Naive thymus-derived CD4-positive, alpha-beta T cell (primary cell): Measurements from ENCODE around the gene TVP23A. TPM values are rescaled to one million over a fixed set of nuclear protein-coding genes. Genes with fewer than 3 reads are reported as not detected.

Experiments
- ATAC-seq: fragments of 150-1000 bp; cut with Tn5 transposase; 2 replicates; pipeline ENCODE4 v1.10.0; 2021; ENCODE audit warnings: mild to moderate bottlenecking, moderate library complexity
- CTCF ChIA-PET: fragments of 350-600 bp; sonication (Branson Sonifier 250); formaldehyde crosslinking; loops from one replicate; lab custom pipeline; 2021; ENCODE audit warnings: antibody characterized with exemption; lab: Charles Lee
- POLR2A ChIA-PET: fragments of 350-600 bp; sonication (Branson Sonifier 250); formaldehyde crosslinking; loops from one replicate; lab custom pipeline; 2021; ENCODE audit warnings: antibody characterized with exemption, inconsistent platforms; lab: Charles Lee
- DNase-seq, 9 donors: peaks; one replicate each; pipeline versions ENCODE4 v3.0.0 to v3.0.0-alpha.2; 2020 to 2022; ENCODE audit warnings: mixed read lengths in 1 of 9
- H3K27ac ChIP-seq: one replicate; pipeline ENCODE4 v1.7.0; 2013; ENCODE audit warnings: mild to moderate bottlenecking, low read depth, low read length, moderate library complexity
- H3K27me3 ChIP-seq, 2 donors: one replicate each; pipeline ENCODE4 v1.7.0; 2013; ENCODE audit warnings: low read length in 2 of 2, mild to moderate bottlenecking in 2 of 2, moderate library complexity in 2 of 2; ENCODE audit not compliant: control insufficient read depth in 2 of 2, insufficient read depth in 2 of 2
- H3K36me3 ChIP-seq, 3 experiments: 1 replicate in 2 of 3; 2 replicates in 1 of 3; pipeline ENCODE4 v1.7.0; 2013; ENCODE audit warnings: low read length in 3 of 3, mild to moderate bottlenecking in 3 of 3, moderate library complexity in 1 of 3; ENCODE audit not compliant: insufficient read depth in 3 of 3, control insufficient read depth in 2 of 3
- H3K4me1 ChIP-seq, 2 donors: one replicate each; pipeline ENCODE4 v1.7.0; 2013; ENCODE audit warnings: low read length in 2 of 2, mild to moderate bottlenecking in 2 of 2, moderate library complexity in 1 of 2; ENCODE audit not compliant: control insufficient read depth in 2 of 2, insufficient read depth in 2 of 2
- H3K4me3 ChIP-seq: 2 replicates; pipeline ENCODE4 v1.7.0; 2013; ENCODE audit warnings: mild to moderate bottlenecking, low read length
- H3K9me3 ChIP-seq, 3 experiments: 1 replicate in 2 of 3; 2 replicates in 1 of 3; pipeline ENCODE4 v1.7.0; 2013; ENCODE audit warnings: low read length in 3 of 3; ENCODE audit not compliant: control insufficient read depth in 2 of 3
- H3K27ac Mint-ChIP-seq, 9 donors: one replicate each; pipeline ENCODE4 v1.8.0; 2020 to 2022; ENCODE audit warnings: mixed read lengths in 9 of 9, mild to moderate bottlenecking in 8 of 9, moderate library complexity in 5 of 9, inconsistent platforms in 2 of 9
- H3K27me3 Mint-ChIP-seq, 5 donors: one replicate each; pipeline ENCODE4 v1.8.0; 2021 to 2022; ENCODE audit warnings: mixed read lengths in 5 of 5, mild to moderate bottlenecking in 1 of 5
- H3K36me3 Mint-ChIP-seq, 5 donors: one replicate each; pipeline ENCODE4 v1.8.0; 2020 to 2022; ENCODE audit warnings: mixed read lengths in 5 of 5, mild to moderate bottlenecking in 3 of 5, inconsistent platforms in 1 of 5
- H3K4me1 Mint-ChIP-seq, 7 donors: one replicate each; pipeline ENCODE4 v1.8.0; 2020 to 2022; ENCODE audit warnings: mixed read lengths in 7 of 7, mild to moderate bottlenecking in 3 of 7, inconsistent platforms in 1 of 7
- H3K4me3 Mint-ChIP-seq, 10 donors: one replicate each; pipeline ENCODE4 v1.8.0; 2020 to 2022; ENCODE audit warnings: mild to moderate bottlenecking in 10 of 10, mixed read lengths in 10 of 10, moderate library complexity in 6 of 10, inconsistent platforms in 2 of 10
- H3K9me3 Mint-ChIP-seq, 11 donors: one replicate each; pipeline ENCODE4 v1.8.0; 2020 to 2022; ENCODE audit warnings: mixed read lengths in 11 of 11, mild to moderate bottlenecking in 4 of 11, inconsistent platforms in 1 of 11, moderate library complexity in 1 of 11
- intact Hi-C, 2 donors: fragments of 100-400 bp; cut with micrococcal nuclease; formaldehyde crosslinking; loops; one replicate each; pipeline ENCODE4 v1.15.1; 2023
- polyA plus RNA-seq, 2 donors: library from polyadenylated mRNA; unstranded; fragments of 300-500 nt; fragmentation: Illumina TruSeq; gene quantifications; one replicate each; pipeline ENCODE4 v1.2.3, GENCODE V29; 2021
- total RNA-seq, 6 experiments: library from RNA in 5 of 6; stranded (reverse) in 5 of 6; gene quantifications; 1 replicate in 5 of 6; 2 replicates in 1 of 6; pipeline ENCODE4 v1.2.3 and lab custom pipeline; 2021 to 2026

Gene TVP23A
- total and polyA plus RNA-seq, 7 experiments from 2014 or later, result 0.10 to 0.17 (median 0.15) TPM; not detected in 4

DNA sequence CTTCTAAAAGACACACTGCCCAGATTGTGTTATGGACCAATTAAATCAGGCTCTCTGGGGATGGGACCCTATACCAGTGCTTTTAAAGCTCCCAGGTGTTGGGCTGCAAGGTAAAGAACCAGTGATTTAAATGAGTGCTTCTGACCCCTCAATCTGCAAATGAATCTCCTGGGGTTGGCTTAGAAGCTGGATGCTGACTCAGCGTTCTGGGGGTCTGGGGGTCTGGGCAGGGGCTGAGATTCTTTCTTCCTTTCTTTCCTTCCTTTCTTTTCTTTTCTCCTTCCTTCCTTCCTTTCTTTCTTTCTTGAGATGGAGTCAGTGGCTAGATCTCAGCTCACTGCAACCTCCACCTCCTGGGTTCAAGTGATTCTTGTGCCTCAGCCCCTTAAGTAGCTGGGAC, 2.0 kb upstream of the TVP23A start:
- Histone ChIP-seq H3K27me3 (no peaks in the 10 kb centered on the region), H3K4me3 (no peak overlapping the region), H3K4me1 (no peaks in the 10 kb centered on the region), H3K9me3 (no peaks in the 10 kb centered on the region), H3K36me3 (no peaks in the 10 kb centered on the region), H3K27ac (no peak overlapping the region)
- ATAC-seq, result no peak
- Mint-ChIP-seq H3K27ac (no peak overlapping the region), H3K4me1 (peaks cover 0 to 3% (median 0%) of the 10 kb centered on the region in 7 donors), H3K4me3 (no peak overlapping the region), H3K27me3 (peaks cover 0 to 14% (median 6%) of the 10 kb centered on the region in 5 donors), H3K9me3 (no peaks in the 10 kb centered on the region), H3K36me3 (no peaks in the 10 kb centered on the region)
- ChIA-PET CTCF (no interaction called here), POLR2A (no interaction called here)
- no peak for DNase-seq
- intact Hi-C loops, result no loop called here

DNA sequence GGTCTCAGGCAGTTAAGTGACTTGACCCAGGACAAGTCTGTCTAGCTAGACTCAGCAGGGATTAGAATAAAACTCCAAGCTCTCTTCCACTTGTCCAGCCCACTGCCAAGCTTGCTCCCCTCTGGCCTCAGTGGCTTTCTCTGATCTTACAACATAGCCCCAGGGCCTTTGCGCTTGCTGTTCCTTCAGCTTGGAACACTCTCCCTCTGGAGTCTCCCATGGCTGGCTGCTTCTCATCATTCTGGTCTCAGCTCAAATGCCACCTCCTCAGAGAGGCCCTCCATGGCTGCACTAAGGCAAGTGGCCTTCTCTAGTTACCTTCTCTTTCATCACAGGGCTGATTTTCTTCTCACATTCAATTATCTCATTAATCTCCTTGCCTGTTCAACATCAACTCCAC, 1.1 kb downstream of the TVP23A start:
- Mint-ChIP-seq H3K36me3 (no peaks in the 10 kb centered on the region), H3K4me3 (no peak overlapping the region), H3K27ac (no peak overlapping the region), H3K4me1 (peaks cover 0 to 3% (median 0%) of the 10 kb centered on the region in 7 donors), H3K27me3 (peaks cover 0 to 24% (median 10%) of the 10 kb centered on the region in 5 donors), H3K9me3 (no peaks in the 10 kb centered on the region)
- H3K36me3 ChIP-seq, result no peaks in the 10 kb centered on the region
- H3K27ac ChIP-seq, result no peak overlapping the region
- intact Hi-C loops, result no loop called here
- H3K27me3 ChIP-seq, result no peaks in the 10 kb centered on the region
- H3K9me3 ChIP-seq, result no peaks in the 10 kb centered on the region
- H3K4me1 ChIP-seq, result no peaks in the 10 kb centered on the region
- DNase-seq (no peak), ATAC-seq (no peak)
- ChIA-PET POLR2A (no interaction called here), CTCF (no interaction called here)
- no peak overlapping the region for H3K4me3 ChIP-seq

DNA sequence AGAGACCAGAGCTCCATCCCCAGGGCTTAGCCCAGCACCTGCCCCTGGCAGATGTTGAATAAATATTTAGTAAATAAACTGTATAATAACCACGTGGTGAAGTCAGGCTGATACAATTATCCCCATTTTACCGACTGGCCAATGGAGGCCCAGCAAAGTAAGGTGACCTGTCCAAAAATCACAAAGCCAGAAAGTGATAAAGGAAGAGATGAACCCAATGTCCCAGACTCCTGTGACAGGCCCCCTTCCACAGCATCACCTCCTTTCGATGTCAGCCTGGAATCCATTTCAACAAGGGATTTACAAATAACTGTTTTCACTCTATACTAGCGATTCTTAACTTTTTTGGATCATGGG, 5.5 kb downstream of the TVP23A start:
- DNase-seq (no peak), ATAC-seq (no peak)
- Mint-ChIP-seq H3K9me3 (peaks cover 0 to 3% (median 0%) of the 10 kb centered on the region in 11 donors), H3K27ac (peak overlapping the region in 1 of 9 donors; percentile 18), H3K4me3 (no peak overlapping the region), H3K36me3 (no peaks in the 10 kb centered on the region), H3K4me1 (peaks cover 0 to 2% (median 0%) of the 10 kb centered on the region in 7 donors), H3K27me3 (peaks cover 0 to 24% (median 10%) of the 10 kb centered on the region in 5 donors)
- H3K27me3 ChIP-seq, result no peaks in the 10 kb centered on the region
- CTCF ChIA-PET, result no interaction called here
- POLR2A ChIA-PET, result no interaction called here
- no peaks in the 10 kb centered on the region for H3K36me3 ChIP-seq
- H3K27ac ChIP-seq, result no peak overlapping the region
- H3K9me3 ChIP-seq, result no peaks in the 10 kb centered on the region
- intact Hi-C loops, result no loop called here
- H3K4me1 ChIP-seq, result no peaks in the 10 kb centered on the region
- no peak overlapping the region for H3K4me3 ChIP-seq

DNA sequence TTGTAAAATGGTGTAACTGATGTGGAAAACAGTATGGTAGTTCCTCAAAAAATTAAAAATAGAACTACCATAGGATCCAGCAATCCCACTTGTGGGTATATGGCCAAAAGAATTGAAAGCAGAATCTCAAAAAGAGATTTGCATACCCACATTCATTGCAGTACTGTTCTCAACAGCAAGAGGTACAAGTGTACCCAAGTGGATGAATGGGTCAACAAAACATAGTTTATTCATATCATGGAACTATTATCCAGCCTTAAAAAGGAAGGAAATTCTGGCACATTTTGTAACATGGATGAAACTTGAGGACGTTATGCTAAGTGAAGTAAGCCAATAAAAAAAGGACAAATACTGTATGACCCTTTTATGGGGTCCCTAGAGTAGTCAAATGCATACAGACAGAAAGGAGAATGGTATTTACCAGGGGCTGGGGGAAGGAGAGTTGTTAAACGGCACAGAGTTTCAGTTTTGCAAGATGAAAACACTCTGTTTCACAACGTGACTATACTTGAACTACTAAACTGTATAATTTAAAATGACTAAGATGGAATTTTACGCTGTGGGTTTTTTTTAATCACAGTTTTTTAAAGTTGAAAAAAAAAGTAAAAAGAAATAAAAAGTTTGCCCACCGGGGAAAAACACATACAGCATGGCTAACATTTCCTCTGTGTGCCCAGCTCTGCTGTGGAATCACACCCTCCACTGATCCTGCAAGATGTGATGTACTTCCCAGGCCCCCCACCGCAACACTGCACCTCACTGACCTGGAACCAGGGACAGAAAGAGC, 6.1 kb downstream of the TVP23A start:
- Histone ChIP-seq H3K9me3 (no peaks in the 10 kb centered on the region), H3K36me3 (no peaks in the 10 kb centered on the region), H3K4me1 (no peaks in the 10 kb centered on the region), H3K27me3 (no peaks in the 10 kb centered on the region), H3K4me3 (no peak overlapping the region), H3K27ac (no peak overlapping the region)
- intact Hi-C loops, result no loop called here
- ChIA-PET POLR2A (no interaction called here), CTCF (no interaction called here)
- Mint-ChIP-seq H3K36me3 (no peaks in the 10 kb centered on the region), H3K9me3 (peaks cover 0 to 3% (median 0%) of the 10 kb centered on the region in 11 donors), H3K4me1 (peaks cover 0 to 2% (median 0%) of the 10 kb centered on the region in 7 donors), H3K27ac (no peak overlapping the region), H3K27me3 (peaks cover 0 to 20% (median 5%) of the 10 kb centered on the region in 5 donors), H3K4me3 (no peak overlapping the region)
- ATAC-seq, result no peak
- DNase-seq, result no peak

DNA sequence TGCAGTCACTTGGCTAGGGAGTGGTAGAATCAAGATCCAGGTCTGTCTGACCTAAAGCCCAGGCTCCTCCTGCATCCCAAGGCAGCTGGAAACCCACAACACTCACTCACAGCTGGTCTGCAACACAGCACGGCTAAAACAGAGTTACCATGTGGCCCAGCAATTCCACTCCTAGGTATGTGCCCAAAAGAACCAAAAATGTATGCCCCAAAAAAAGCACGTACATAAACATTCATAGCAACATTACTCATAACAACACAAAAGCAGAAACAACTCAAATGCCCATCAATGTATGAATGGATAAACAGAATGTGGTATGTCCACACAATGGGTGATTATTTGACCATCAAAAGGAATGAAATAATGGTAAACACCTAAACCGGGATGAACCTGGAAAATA, 8.9 kb downstream of the TVP23A start:
- DNase-seq, result no peak
- Histone ChIP-seq H3K27me3 (no peaks in the 10 kb centered on the region), H3K27ac (no peak overlapping the region), H3K9me3 (no peaks in the 10 kb centered on the region), H3K36me3 (no peaks in the 10 kb centered on the region), H3K4me3 (no peak overlapping the region), H3K4me1 (no peaks in the 10 kb centered on the region)
- H3K27me3 Mint-ChIP-seq, result peaks cover 0 to 13% (median 5%) of the 10 kb centered on the region in 5 donors
- ChIA-PET CTCF (no interaction called here), POLR2A (no interaction called here)
- peaks cover 0 to 4% (median 0%) of the 10 kb centered on the region in 7 donors for H3K4me1 Mint-ChIP-seq
- peaks cover 0 to 3% (median 0%) of the 10 kb centered on the region in 11 donors for H3K9me3 Mint-ChIP-seq
- H3K27ac Mint-ChIP-seq, result no peak overlapping the region
- no peak overlapping the region for H3K4me3 Mint-ChIP-seq
- no peaks in the 10 kb centered on the region for H3K36me3 Mint-ChIP-seq
- no peak for ATAC-seq
- intact Hi-C loops, result no loop called here

DNA sequence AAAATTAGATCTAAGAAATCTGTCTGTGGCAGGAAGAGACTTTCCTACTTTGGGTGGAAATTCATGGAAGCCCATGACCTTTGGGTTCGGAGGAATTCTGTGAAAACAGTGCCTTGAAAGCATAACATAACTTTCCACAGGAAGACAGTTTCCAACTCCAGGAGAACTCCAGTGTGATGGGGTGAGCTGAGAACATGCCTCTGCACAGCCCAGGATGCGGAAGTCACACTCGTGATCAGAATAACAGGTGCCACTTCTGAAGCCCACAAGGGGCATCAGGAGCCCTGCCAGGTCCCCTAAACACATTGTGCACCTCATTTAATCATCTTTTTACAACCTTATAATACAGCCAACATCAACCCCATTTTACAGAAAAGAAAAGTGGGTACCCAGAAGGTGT, 9.7 kb downstream of the TVP23A start:
- no peaks in the 10 kb centered on the region for H3K36me3 Mint-ChIP-seq
- POLR2A ChIA-PET, result no interaction called here
- H3K4me3 Mint-ChIP-seq, result no peak overlapping the region
- intact Hi-C loops, result no loop called here
- H3K9me3 Mint-ChIP-seq, result peaks cover 0 to 3% (median 0%) of the 10 kb centered on the region in 11 donors
- H3K4me1 Mint-ChIP-seq, result peaks cover 0 to 4% (median 0%) of the 10 kb centered on the region in 7 donors
- peaks cover 0 to 8% (median 5%) of the 10 kb centered on the region in 5 donors for H3K27me3 Mint-ChIP-seq
- CTCF ChIA-PET, result no interaction called here
- H3K9me3 ChIP-seq, result no peaks in the 10 kb centered on the region
- no peaks in the 10 kb centered on the region for H3K27me3 ChIP-seq
- no peak overlapping the region for H3K27ac Mint-ChIP-seq
- H3K27ac ChIP-seq, result no peak overlapping the region
- H3K36me3 ChIP-seq, result no peaks in the 10 kb centered on the region
- DNase-seq (no peak), ATAC-seq (no peak)
- H3K4me3 ChIP-seq, result no peak overlapping the region
- no peaks in the 10 kb centered on the region for H3K4me1 ChIP-seq

DNA sequence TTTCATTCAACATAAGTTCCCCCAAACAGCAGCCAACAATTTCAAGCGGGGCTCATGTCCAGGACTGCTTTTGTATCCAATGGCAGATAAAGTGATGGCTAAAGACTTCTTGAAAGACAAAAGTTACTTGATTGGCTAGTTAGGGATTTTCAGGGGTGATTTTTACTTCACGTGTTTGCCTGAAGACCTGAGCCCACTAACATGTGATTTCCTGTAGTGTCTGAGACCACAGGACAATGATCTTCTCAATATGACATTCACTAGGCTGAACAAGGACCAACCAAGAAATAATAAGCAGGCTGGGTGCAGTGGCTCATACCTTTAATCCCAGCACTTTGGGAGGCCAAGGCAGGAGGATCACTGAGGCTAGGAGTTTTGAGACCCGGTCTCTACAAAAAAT, 10.4 kb downstream of the TVP23A start:
- no peaks in the 10 kb centered on the region for H3K27me3 ChIP-seq
- DNase-seq (no peak), ATAC-seq (no peak)
- Mint-ChIP-seq H3K36me3 (no peaks in the 10 kb centered on the region), H3K27ac (no peak overlapping the region), H3K4me3 (no peak overlapping the region), H3K27me3 (peaks cover 0 to 9% (median 5%) of the 10 kb centered on the region in 5 donors), H3K9me3 (peaks cover 0 to 3% (median 0%) of the 10 kb centered on the region in 11 donors), H3K4me1 (peaks cover 0 to 4% (median 0%) of the 10 kb centered on the region in 7 donors)
- no peaks in the 10 kb centered on the region for H3K36me3 ChIP-seq
- ChIA-PET POLR2A (no interaction called here), CTCF (no interaction called here)
- H3K9me3 ChIP-seq, result no peaks in the 10 kb centered on the region
- no peak overlapping the region for H3K4me3 ChIP-seq
- H3K27ac ChIP-seq, result no peak overlapping the region
- intact Hi-C loops, result no loop called here
- no peaks in the 10 kb centered on the region for H3K4me1 ChIP-seq
